Mesenchymal stem cell (in vitro differentiated cells and primary cell): ENCODE results near the gene TMEM208.

Source experiments
- DNase-seq: peaks from one replicate; pipeline ENCODE4 v3.0.0-alpha.2; 2013
- H2AFZ ChIP-seq: one replicate; pipeline ENCODE4 v1.6.1; 2013; ENCODE audit warnings: low read depth, mild to moderate bottlenecking, control low read depth, inconsistent platforms, low read length, moderate library complexity
- H2AK5ac ChIP-seq: 2 replicates; pipeline ENCODE4 v1.6.1; 2013; ENCODE audit warnings: low read length, moderate library complexity, mild to moderate bottlenecking, inconsistent platforms; ENCODE audit not compliant: severe bottlenecking
- H2BK120ac ChIP-seq: one replicate; pipeline ENCODE4 v1.6.1; 2013; ENCODE audit warnings: low read depth, mild to moderate bottlenecking, inconsistent platforms, low read length, moderate library complexity
- H2BK12ac ChIP-seq, 2 experiments: one replicate each; pipeline ENCODE4 v1.6.1; 2013; ENCODE audit warnings: inconsistent platforms in 2 of 2, low read length in 2 of 2, mild to moderate bottlenecking in 2 of 2, moderate library complexity in 2 of 2, control low read depth in 1 of 2
- H2BK15ac ChIP-seq: one replicate; pipeline ENCODE4 v1.6.1; 2013; ENCODE audit warnings: mild to moderate bottlenecking, low read depth, inconsistent platforms; ENCODE audit not compliant: poor library complexity, severe bottlenecking
- H2BK5ac ChIP-seq: 2 replicates; pipeline ENCODE4 v1.6.1; 2013; ENCODE audit warnings: low read depth, mild to moderate bottlenecking, low read length, control low read depth, inconsistent platforms; ENCODE audit not compliant: poor library complexity, severe bottlenecking
- H3K14ac ChIP-seq, 2 experiments: one replicate each; pipeline ENCODE4 v1.6.1; 2013; ENCODE audit warnings: inconsistent platforms in 2 of 2, low read length in 2 of 2, control low read depth in 1 of 2, mild to moderate bottlenecking in 1 of 2, moderate library complexity in 1 of 2
- H3K18ac ChIP-seq, 2 experiments: one replicate each; pipeline ENCODE4 v1.6.1; 2013; ENCODE audit warnings: inconsistent platforms in 2 of 2, low read length in 2 of 2, control low read depth in 1 of 2, low read depth in 1 of 2, mild to moderate bottlenecking in 1 of 2
- H3K23ac ChIP-seq, 2 experiments: one replicate each; pipeline ENCODE4 v1.6.1; 2013; ENCODE audit warnings: inconsistent platforms in 2 of 2, low read length in 2 of 2, mild to moderate bottlenecking in 2 of 2, moderate library complexity in 2 of 2, control low read depth in 1 of 2
- H3K27ac ChIP-seq: 2 replicates; pipeline ENCODE4 v1.5.1; 2013; ENCODE audit warnings: mild to moderate bottlenecking, moderate library complexity, low read length, control low read depth, inconsistent platforms; ENCODE audit not compliant: poor library complexity, severe bottlenecking
- H3K27me3 ChIP-seq, 2 experiments: 2 replicates each; pipeline versions ENCODE4 v1.6.1 to v1.7.0; 2013; ENCODE audit warnings: low read length in 2 of 2, mild to moderate bottlenecking in 2 of 2, moderate library complexity in 2 of 2, control low read depth in 1 of 2, inconsistent platforms in 1 of 2; ENCODE audit not compliant: control insufficient read depth in 1 of 2, insufficient read depth in 1 of 2
- H3K36me3 ChIP-seq, 2 experiments: 2 replicates each; pipeline versions ENCODE4 v1.6.1 to v1.7.0; 2013; ENCODE audit warnings: low read length in 2 of 2, control low read depth in 1 of 2, inconsistent platforms in 1 of 2, low read depth in 1 of 2, mild to moderate bottlenecking in 1 of 2; ENCODE audit not compliant: insufficient read depth in 2 of 2, control insufficient read depth in 1 of 2
- H3K4ac ChIP-seq, 2 experiments: one replicate each; pipeline ENCODE4 v1.6.1; 2013; ENCODE audit warnings: inconsistent platforms in 2 of 2, low read length in 2 of 2, mild to moderate bottlenecking in 2 of 2, moderate library complexity in 2 of 2, control low read depth in 1 of 2, low read depth in 1 of 2
- H3K4me1 ChIP-seq: 2 replicates; pipeline ENCODE4 v1.6.1; 2013; ENCODE audit warnings: low read depth, low read length, control low read depth; ENCODE audit not compliant: control insufficient read depth, insufficient read depth
- H3K4me2 ChIP-seq: 2 replicates; pipeline ENCODE4 v1.6.1; 2013; ENCODE audit warnings: low read length, mild to moderate bottlenecking, inconsistent platforms; ENCODE audit not compliant: poor library complexity, severe bottlenecking
- H3K4me3 ChIP-seq, 2 experiments: 2 replicates each; pipeline versions ENCODE4 v1.5.1 to v1.7.0; 2013; ENCODE audit warnings: low read length in 2 of 2, mild to moderate bottlenecking in 2 of 2, control low read depth in 1 of 2, low read depth in 1 of 2; ENCODE audit not compliant: insufficient read depth in 1 of 2
- H3K79me1 ChIP-seq: replicated peaks from 2 replicates; pipeline ENCODE4 v1.6.1; 2013; ENCODE audit warnings: mild to moderate bottlenecking, control low read depth, low read length, inconsistent platforms; ENCODE audit not compliant: poor library complexity, severe bottlenecking
- H3K9ac ChIP-seq: 2 replicates; pipeline ENCODE4 v1.7.0; 2013; ENCODE audit warnings: mild to moderate bottlenecking, low read length, moderate library complexity
- H3K9me3 ChIP-seq: 2 replicates; pipeline ENCODE4 v1.7.0; 2013; ENCODE audit warnings: mild to moderate bottlenecking, low read length; ENCODE audit not compliant: control insufficient read depth
- H4K8ac ChIP-seq: one replicate; pipeline ENCODE4 v1.6.1; 2013; ENCODE audit warnings: inconsistent platforms, mild to moderate bottlenecking, low read length, moderate library complexity
- H4K91ac ChIP-seq: one replicate; pipeline ENCODE4 v1.6.1; 2013; ENCODE audit warnings: mild to moderate bottlenecking, low read length, inconsistent platforms
- WGBS: methylation state at CpG from one replicate; pipeline ENCODE4 v1.1.7; 2013; ENCODE audit warnings: mixed read lengths; 5-methylcytosine and 5-hydroxymethylcytosine counted together

Gene TMEM208

GRCh38 chr16:67252609-67253497, 25.9 kb downstream of the TMEM208 start:
- Histone ChIP-seq H3K4me2 (no peak overlapping the region), H3K4me3 (no peak overlapping the region), H4K91ac (no peak overlapping the region), H3K18ac (no peak overlapping the region), H2AFZ (no peak overlapping the region), H2BK15ac (no peak overlapping the region), H2BK12ac (no peak overlapping the region), H2BK120ac (no peak overlapping the region), H3K23ac (no peak overlapping the region), H3K4me1 (peaks cover 20% of the 10 kb centered on the region), H3K27me3 (peaks cover 0 to 9% of the 10 kb centered on the region in 2 experiments), H2AK5ac (no peak overlapping the region), H2BK5ac (no peak overlapping the region), H3K9ac (no peak overlapping the region), H3K14ac (no peak overlapping the region), H4K8ac (no peak overlapping the region), H3K36me3 (peaks cover 27 to 49% of the 10 kb centered on the region in 2 experiments), H3K27ac (no peak overlapping the region), H3K79me1 (peaks cover 2% of the 10 kb centered on the region), H3K9me3 (no peaks in the 10 kb centered on the region), H3K4ac (no peak overlapping the region)
- no peak for DNase-seq
- WGBS, result 89% methylated on average over 3 of the region's 4 CpGs

- Histone ChIP-seq H2BK120ac (no peak overlapping the region), H2AFZ (no peak overlapping the region), H3K4me2 (no peak overlapping the region), H3K9ac (no peak overlapping the region), H3K23ac (no peak overlapping the region), H2BK12ac (no peak overlapping the region), H3K4ac (no peak overlapping the region), H3K27me3 (no peaks in the 10 kb centered on the region), H4K8ac (no peak overlapping the region), H3K4me1 (peaks cover 2% of the 10 kb centered on the region), H3K14ac (no peak overlapping the region), H2AK5ac (no peak overlapping the region), H3K4me3 (no peak overlapping the region), H3K36me3 (peaks cover 27 to 56% of the 10 kb centered on the region in 2 experiments), H3K79me1 (no peaks in the 10 kb centered on the region), H3K18ac (no peak overlapping the region), H3K27ac (no peak overlapping the region), H2BK5ac (no peak overlapping the region), H3K9me3 (no peaks in the 10 kb centered on the region), H2BK15ac (no peak overlapping the region), H4K91ac (no peak overlapping the region)
- no peak for DNase-seq
- WGBS, result 88% methylated on average over 18 of the region's 18 CpGs
Observed at GRCh38 chr16:67254801-67255552, 28.0 kb downstream of the TMEM208 start.

GRCh38 chr16:67255553-67256221, 28.8 kb downstream of the TMEM208 start:
- Histone ChIP-seq H3K36me3 (peaks cover 27 to 56% of the 10 kb centered on the region in 2 experiments), H2BK5ac (no peak overlapping the region), H3K14ac (no peak overlapping the region), H3K27ac (no peak overlapping the region), H3K4ac (no peak overlapping the region), H2AFZ (no peak overlapping the region), H3K79me1 (no peaks in the 10 kb centered on the region), H2BK15ac (no peak overlapping the region), H2BK12ac (no peak overlapping the region), H3K23ac (no peak overlapping the region), H4K8ac (no peak overlapping the region), H4K91ac (no peak overlapping the region), H2AK5ac (no peak overlapping the region), H3K18ac (no peak overlapping the region), H3K4me2 (no peak overlapping the region), H3K9me3 (no peaks in the 10 kb centered on the region), H2BK120ac (no peak overlapping the region), H3K27me3 (no peaks in the 10 kb centered on the region), H3K9ac (no peak overlapping the region), H3K4me1 (peaks cover 2% of the 10 kb centered on the region), H3K4me3 (no peak overlapping the region)
- WGBS, result 95% methylated on average over 17 of the region's 17 CpGs
- no peak for DNase-seq
